Neural progenitor cell (in vitro differentiated cells): ENCODE results near the gene MYO1D. TPM values are rescaled to one million over a fixed set of nuclear protein-coding genes. Genes with fewer than 3 reads are reported as not detected.

ENCODE experiments used
- DNase-seq: peaks from one replicate; pipeline ENCODE4 v3.0.0-alpha.2; 2016; ENCODE audit warnings: low spot score
- H2AFZ ChIP-seq: fragments of 200-600 bp; sonication (generic); replicated peaks from 2 replicates; pipeline ENCODE4 v1.6.1; 2016; ENCODE audit warnings: antibody characterized with exemption
- H3F3A ChIP-seq: fragments of 200-600 bp; sonication (generic); 2 replicates; pipeline ENCODE4 v1.6.1; 2016; ENCODE audit warnings: antibody characterized with exemption, low read depth
- H3K27ac ChIP-seq: fragments of 200-600 bp; sonication (generic); 2 replicates; pipeline ENCODE4 v1.5.1; 2016; ENCODE audit warnings: mild to moderate bottlenecking
- H3K27me3 ChIP-seq: fragments of 200-600 bp; sonication (generic); 2 replicates; pipeline ENCODE4 v1.6.1; 2016; ENCODE audit warnings: mild to moderate bottlenecking, moderate library complexity
- H3K36me3 ChIP-seq: fragments of 200-600 bp; sonication (generic); 2 replicates; pipeline ENCODE4 v1.5.1; 2016
- H3K4me1 ChIP-seq: fragments of 200-600 bp; sonication (generic); 2 replicates; pipeline ENCODE4 v1.6.1; 2016; ENCODE audit warnings: mixed run types
- H3K4me2 ChIP-seq: fragments of 200-600 bp; sonication (generic); 2 replicates; pipeline ENCODE4 v1.6.1; 2016
- H3K4me3 ChIP-seq: fragments of 200-600 bp; sonication (generic); 2 replicates; pipeline ENCODE4 v1.5.1; 2016
- H3K79me2 ChIP-seq: fragments of 200-600 bp; sonication (generic); 2 replicates; pipeline ENCODE4 v1.6.1; 2016; ENCODE audit warnings: low read depth
- H3K9ac ChIP-seq: fragments of 200-600 bp; sonication (generic); 2 replicates; pipeline ENCODE4 v1.6.1; 2016
- H3K9me3 ChIP-seq: fragments of 200-600 bp; sonication (generic); 2 replicates; pipeline ENCODE4 v1.5.1; 2016; ENCODE audit warnings: low read depth
- H4K20me1 ChIP-seq: fragments of 200-600 bp; sonication (generic); 2 replicates; pipeline ENCODE4 v1.6.1; 2016; ENCODE audit warnings: low read depth
- H3K27ac Mint-ChIP-seq: 3 replicates; pipeline ENCODE4 v1.8.0; 2021; ENCODE audit warnings: mixed read lengths
- H3K27me3 Mint-ChIP-seq: 2 replicates; pipeline ENCODE4 v1.8.0; 2022; ENCODE audit warnings: low read depth, mild to moderate bottlenecking, inconsistent platforms, moderate library complexity, mixed read lengths; ENCODE audit not compliant: insufficient read depth
- H3K36me3 Mint-ChIP-seq: 3 replicates; pipeline ENCODE4 v1.8.0; 2021; ENCODE audit warnings: mixed read lengths
- H3K4me1 Mint-ChIP-seq: 3 replicates; pipeline ENCODE4 v1.8.0; 2021; ENCODE audit warnings: mixed read lengths
- H3K4me3 Mint-ChIP-seq: 3 replicates; pipeline ENCODE4 v1.8.0; 2021; ENCODE audit warnings: mild to moderate bottlenecking, moderate library complexity, mixed read lengths
- H3K9me3 Mint-ChIP-seq: 3 replicates; pipeline ENCODE4 v1.8.0; 2020; ENCODE audit warnings: mixed read lengths
- EZH2 ChIP-seq: fragments of 200-600 bp; sonication (generic); IDR thresholded peaks from 2 replicates; pipeline ENCODE4 v1.6.1; 2017; ENCODE audit warnings: antibody characterized with exemption, mild to moderate bottlenecking, moderate library complexity
- EZH2phosphoT487 ChIP-seq: fragments of 200-600 bp; sonication (generic); IDR thresholded peaks from 2 replicates; pipeline ENCODE4 v1.6.1; 2017; ENCODE audit warnings: antibody characterized with exemption
- total RNA-seq: library from RNA; depleted of rRNA; stranded (reverse); fragments of >200 nt; gene quantifications from 2 replicates; pipeline ENCODE4 v1.2.3, GENCODE V29; 2015; ENCODE audit warnings: low replicate concordance
- TF ChIP-seq, protein P1 (sequence below): fragments of 200-600 bp; sonication (generic); IDR thresholded peaks from 2 replicates; pipeline ENCODE4 v1.5.1; 2017; ENCODE audit warnings: antibody characterized with exemption, mild to moderate bottlenecking

Gene MYO1D
- total RNA-seq, 1 donor from 2014 or later = 6.2 TPM

DNA sequence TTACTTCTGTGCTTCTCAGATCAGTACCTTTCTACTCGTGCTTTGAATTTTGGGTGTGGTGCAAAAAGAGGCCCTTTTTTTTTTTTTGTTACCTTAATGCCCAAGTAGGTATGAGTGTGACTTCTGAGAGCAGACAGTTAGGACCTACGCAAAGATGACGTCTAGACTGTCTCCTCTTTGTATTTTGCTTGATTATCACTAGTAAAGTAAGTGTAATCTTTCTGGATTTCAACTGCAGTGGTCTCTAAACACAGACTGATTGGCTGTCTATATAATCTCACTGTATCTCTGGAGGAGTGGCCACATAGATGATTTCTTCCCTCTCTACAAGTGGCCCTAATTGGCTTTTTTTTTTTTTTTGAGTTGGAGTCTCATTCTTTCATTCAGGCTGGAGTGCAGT is 401.7 kb downstream of the MYO1D start:
- Histone ChIP-seq H3K4me3 (no peak overlapping the region), H4K20me1 (peaks cover 2% of the 10 kb centered on the region), H3K9me3 (no peaks in the 10 kb centered on the region), H3K4me1 (no peaks in the 10 kb centered on the region), H3K36me3 (peaks cover 5% of the 10 kb centered on the region), H3K27me3 (no peaks in the 10 kb centered on the region), H3K4me2 (no peak overlapping the region), H3F3A (peaks cover 3% of the 10 kb centered on the region), H3K9ac (no peak overlapping the region), H3K27ac (no peak overlapping the region), H3K79me2 (no peaks in the 10 kb centered on the region), H2AFZ (no peak overlapping the region)
- Mint-ChIP-seq H3K36me3 (peaks cover 62% of the 10 kb centered on the region), H3K4me3 (no peak overlapping the region), H3K27ac (no peak overlapping the region), H3K4me1 (peaks cover 2% of the 10 kb centered on the region), H3K27me3 (no peaks in the 10 kb centered on the region), H3K9me3 (no peaks in the 10 kb centered on the region)
- no peak for DNase-seq
- TF ChIP-seq EZH2phosphoT487 = no peak
- no peak for TF ChIP-seq EZH2
- TF ChIP-seq, protein P1, sequence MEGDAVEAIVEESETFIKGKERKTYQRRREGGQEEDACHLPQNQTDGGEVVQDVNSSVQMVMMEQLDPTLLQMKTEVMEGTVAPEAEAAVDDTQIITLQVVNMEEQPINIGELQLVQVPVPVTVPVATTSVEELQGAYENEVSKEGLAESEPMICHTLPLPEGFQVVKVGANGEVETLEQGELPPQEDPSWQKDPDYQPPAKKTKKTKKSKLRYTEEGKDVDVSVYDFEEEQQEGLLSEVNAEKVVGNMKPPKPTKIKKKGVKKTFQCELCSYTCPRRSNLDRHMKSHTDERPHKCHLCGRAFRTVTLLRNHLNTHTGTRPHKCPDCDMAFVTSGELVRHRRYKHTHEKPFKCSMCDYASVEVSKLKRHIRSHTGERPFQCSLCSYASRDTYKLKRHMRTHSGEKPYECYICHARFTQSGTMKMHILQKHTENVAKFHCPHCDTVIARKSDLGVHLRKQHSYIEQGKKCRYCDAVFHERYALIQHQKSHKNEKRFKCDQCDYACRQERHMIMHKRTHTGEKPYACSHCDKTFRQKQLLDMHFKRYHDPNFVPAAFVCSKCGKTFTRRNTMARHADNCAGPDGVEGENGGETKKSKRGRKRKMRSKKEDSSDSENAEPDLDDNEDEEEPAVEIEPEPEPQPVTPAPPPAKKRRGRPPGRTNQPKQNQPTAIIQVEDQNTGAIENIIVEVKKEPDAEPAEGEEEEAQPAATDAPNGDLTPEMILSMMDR = no peak

DNA sequence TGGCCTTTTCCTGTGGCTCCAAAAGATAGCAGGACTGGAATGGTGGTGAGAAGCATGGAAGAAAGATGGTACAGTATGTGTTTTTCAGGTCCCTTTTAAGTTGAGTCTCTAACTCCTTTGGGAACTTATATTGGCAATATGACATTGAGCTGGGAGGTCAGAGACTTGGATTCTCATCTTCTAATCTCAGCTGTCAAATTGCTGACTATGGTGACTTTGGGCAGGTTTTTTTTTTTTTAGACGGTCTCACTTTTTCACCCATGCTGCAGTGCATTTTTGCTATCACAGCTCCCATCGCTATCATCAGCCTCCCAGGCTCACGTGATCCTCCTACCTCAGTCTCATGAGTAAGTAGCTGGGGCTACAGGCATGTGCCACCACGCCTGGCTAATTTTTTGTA is 405.3 kb downstream of the MYO1D start:
- Mint-ChIP-seq H3K27me3 (no peaks in the 10 kb centered on the region), H3K4me3 (no peak overlapping the region)
- no peak overlapping the region for H3K9ac ChIP-seq

DNA sequence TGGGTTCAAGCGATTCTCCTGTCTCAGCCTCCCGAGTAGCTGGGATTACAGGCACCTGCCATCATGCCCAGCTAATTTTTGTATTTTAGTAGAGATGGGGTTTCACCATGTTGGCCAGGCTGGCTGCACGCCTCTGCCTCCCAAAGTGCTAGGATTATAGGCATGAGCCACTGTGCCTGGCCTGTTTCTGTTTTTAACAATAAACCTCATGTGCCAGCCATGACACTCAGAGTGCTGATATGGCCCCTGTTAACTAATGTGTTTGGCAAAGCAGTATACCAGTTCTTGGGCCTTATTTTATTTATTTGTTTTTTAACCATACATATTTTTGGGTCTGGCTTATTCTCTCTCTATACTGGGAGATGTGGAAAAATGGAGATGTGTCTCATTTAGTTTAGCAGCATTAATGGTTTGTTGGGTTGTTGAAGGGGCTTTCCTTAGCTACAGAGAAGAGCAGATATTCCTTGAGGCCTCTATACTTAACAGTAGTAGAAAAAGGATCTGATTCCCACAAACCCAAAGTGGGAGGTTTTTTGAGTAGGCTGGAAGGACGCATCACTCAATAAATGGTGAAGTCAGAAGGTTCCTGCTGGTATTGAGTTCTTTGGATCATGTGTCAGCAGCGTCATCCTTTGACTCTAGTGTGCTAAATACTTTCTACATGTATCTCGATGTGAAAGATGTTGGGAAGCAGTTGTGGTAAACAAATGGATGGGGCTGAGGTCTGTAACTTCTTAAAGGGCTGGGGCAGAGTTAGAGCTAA is 406.3 kb downstream of the MYO1D start:
- no peak overlapping the region for H3K9ac ChIP-seq
- Mint-ChIP-seq H3K4me3 (no peak overlapping the region), H3K9me3 (no peaks in the 10 kb centered on the region), H3K27me3 (no peaks in the 10 kb centered on the region), H3K27ac (no peak overlapping the region), H3K4me1 (no peaks in the 10 kb centered on the region), H3K36me3 (peaks cover 56% of the 10 kb centered on the region)
- H3K27ac ChIP-seq = no peak overlapping the region
- H4K20me1 ChIP-seq = peaks cover 6% of the 10 kb centered on the region
- no peak overlapping the region for H2AFZ ChIP-seq
- H3K4me3 ChIP-seq = no peak overlapping the region
- peaks cover 29% of the 10 kb centered on the region for H3K79me2 ChIP-seq
- H3K27me3 ChIP-seq = no peaks in the 10 kb centered on the region
- no peaks in the 10 kb centered on the region for H3K9me3 ChIP-seq
- no peak overlapping the region for H3K4me2 ChIP-seq
- DNase-seq = no peak
- no peaks in the 10 kb centered on the region for H3F3A ChIP-seq
- TF ChIP-seq EZH2 = no peak
- TF ChIP-seq EZH2phosphoT487 = no peak
- TF ChIP-seq, protein P1 = no peak
- H3K4me1 ChIP-seq = no peaks in the 10 kb centered on the region
- H3K36me3 ChIP-seq = peaks cover 18% of the 10 kb centered on the region

More for the DNA sequence above, 405.3 kb downstream of the MYO1D start:
- no peak for DNase-seq
- Histone ChIP-seq H3K27me3 (no peaks in the 10 kb centered on the region), H3K4me3 (no peak overlapping the region), H3K4me2 (no peak overlapping the region), H4K20me1 (peaks cover 6% of the 10 kb centered on the region), H3K79me2 (peaks cover 21% of the 10 kb centered on the region), H3K27ac (no peak overlapping the region), H3K36me3 (peaks cover 18% of the 10 kb centered on the region), H3F3A (no peaks in the 10 kb centered on the region), H2AFZ (no peak overlapping the region), H3K4me1 (no peaks in the 10 kb centered on the region), H3K9me3 (no peaks in the 10 kb centered on the region)
- no peaks in the 10 kb centered on the region for H3K9me3 Mint-ChIP-seq
- no peaks in the 10 kb centered on the region for H3K4me1 Mint-ChIP-seq
- TF ChIP-seq EZH2phosphoT487 = no peak
- TF ChIP-seq, protein P1 = no peak
- H3K36me3 Mint-ChIP-seq = peaks cover 51% of the 10 kb centered on the region
- H3K27ac Mint-ChIP-seq = no peak overlapping the region
